HG03108 (cell line): ENCODE measurements around the gene ST7.
"Not testable (repeated sequence)": the region's sequence is repeated elsewhere in the genome, so short reads cannot be mapped to it uniquely, and the experiment has no call there.

Source experiments
- ATAC-seq: cut with Tn5 transposase; IDR thresholded peaks from one replicate; pipeline ENCODE4 v1.9.1; 2021; ENCODE audit warnings: moderate library complexity; ENCODE audit not compliant: unreplicated experiment

The ST7 gene

DNA sequence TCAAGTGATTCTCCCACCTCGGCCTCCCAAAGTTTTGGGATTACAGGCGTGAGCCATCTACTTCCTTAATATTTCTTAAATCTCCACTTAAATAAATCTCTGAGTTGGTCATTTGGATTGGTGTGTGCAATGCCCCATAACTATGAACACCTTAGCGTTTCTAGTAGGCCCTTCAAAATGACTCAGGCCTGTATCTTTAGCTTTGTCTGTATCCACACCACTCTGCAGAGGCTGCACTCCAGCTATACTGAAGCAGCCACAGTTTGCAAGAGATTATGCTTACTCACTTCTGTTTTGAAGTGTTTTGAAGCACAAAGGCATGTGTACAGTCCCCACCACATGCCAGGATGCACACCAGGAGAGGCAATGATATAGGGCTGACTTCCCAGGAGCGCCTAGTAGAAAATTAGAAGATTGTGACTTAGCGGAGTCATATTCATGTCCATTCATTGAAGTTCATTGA is 2.4 kb upstream of the ST7 start:
- no peak for ATAC-seq

DNA sequence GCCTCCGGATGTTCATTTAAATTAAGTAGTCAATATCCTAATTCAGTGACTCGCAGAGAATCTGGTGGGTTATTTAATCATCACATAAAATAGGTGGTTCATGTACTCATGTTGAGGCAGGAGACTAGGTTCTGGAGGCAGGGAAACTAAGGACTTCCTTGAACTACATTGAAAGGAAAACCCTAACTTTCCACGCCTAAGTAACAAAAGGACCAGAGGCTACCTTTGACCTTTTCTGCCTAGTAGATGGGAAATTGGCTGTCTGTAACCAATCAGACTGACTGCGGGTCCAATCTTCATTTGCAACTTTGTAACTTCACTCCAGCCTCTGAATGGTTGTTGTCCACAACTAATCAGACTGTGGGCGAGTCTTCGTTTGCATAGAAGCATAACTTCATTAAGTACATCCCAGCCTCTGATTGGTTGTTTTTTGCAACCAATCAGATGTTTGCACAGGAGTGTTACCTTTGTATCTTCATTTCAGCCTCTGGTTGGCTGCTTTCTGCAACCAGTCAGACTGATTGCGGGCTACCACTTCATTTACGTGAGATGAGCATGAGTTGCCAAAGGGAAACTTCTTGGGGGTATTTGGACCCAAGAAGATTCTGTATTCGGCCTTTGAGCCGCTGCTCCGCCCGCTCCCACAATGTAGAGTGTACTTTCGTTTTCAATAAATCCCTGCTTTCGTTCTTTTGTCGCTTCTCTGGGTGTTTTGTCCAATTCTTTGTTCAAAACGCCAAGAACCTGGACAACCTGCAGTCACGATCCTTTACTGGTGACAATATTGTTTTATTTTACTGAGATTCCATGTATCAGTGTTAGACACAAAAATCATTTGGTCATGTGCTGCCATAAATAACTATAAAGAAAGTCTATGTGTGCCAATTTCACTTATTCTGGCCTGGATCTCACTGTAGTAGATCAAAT is 1.7 kb upstream of the ST7 start:
- no peak for ATAC-seq

DNA sequence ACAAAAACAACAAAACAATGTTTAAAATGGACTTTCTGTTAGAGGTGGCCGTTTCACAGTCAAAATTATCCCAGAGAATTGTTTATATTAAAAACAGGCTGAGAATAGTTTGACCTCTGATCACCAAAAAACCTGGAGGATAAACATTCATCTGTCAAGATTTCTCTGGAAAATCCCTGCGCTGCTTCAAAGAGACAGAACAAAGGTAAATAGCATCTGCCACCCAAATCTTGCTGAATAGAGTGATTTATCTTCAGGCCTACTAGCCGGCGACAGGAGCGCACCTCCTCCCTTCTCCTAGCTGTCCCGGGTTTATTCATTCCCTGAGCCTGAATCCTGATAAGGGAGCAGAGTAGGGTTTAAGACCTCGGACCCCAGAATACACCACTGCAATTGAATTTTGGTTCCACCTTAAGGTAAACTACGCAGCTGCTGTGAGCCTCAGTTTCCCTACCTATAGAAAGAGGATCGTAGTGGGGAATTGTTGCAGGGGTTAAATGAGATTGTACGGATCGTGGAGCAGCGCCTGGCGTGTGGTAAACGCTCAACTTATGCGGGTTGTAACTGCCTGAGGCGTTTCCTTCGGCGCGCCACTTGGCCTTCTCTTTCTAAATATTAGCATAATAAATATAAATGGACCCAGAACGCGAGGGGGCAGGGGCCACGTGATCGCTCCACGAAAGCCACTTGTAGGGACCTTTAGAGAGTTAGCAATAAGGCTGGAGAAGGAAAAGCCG is 498 bp upstream of the ST7 start:
- ATAC-seq: no peak

DNA sequence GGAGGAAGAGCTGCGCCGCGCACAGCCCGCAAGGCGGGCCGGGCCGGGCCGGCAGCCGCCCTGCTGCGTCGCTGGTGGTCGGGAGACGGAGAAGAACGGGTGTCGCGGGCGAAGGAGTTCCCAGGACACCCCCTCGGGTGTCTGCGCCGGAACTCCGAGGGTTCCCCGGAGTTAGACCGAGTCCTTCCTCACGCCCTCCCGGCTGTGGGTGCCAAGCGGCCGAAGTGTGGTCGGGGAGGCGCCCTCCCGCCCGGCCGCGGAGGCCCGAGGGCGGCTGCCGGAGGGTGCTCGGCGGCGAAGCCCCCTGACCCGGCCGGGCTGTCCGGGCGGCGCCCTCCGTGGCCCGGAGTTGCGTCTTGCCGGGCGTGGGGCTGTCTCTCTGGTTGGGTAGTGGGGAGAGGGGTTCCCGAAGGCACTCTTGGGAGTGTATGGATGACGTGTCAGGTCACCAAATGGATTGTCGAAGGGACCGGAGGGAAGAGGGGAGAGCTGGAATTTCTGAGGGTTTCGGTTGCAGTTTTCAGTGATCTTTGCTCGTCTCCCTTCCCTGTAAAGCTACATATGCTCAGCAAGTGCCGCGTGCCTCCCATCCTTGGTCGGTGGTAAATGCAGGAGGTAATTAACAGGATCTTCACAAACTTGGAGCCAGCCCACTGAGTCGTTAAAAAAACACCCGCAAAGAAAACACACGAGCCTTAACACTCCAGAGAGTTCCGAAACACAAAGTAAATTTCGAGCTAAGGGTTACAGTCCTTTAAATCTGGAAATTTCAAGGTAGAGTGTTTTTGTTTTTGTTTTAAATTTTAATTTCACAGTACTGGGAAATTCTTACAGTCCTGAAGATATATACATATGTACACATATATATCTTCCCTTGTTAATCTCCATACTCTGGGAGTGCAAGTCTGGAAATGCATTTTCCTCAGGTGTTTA is 871 bp downstream of the ST7 start:
- ATAC-seq: peak; percentile 8

DNA sequence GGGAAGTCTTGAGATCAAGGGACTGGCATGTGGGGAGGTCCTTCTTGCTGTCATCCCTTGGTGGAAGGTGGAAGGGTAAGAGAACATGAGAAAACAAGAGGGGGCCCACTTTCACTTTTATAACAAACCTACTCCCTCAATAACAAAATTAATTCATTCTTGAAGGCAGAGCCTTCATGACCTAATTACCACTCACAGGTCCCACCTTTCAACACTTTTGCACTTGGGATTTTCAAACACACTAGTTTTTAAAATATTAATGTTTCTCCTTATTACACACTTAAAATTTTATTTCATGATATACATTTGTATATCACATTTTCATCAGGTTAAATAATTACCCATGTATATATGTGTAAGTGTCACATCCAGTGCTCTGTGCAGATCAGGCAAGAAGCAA is 2.0 kb downstream of the ST7 start:
- no peak for ATAC-seq

DNA sequence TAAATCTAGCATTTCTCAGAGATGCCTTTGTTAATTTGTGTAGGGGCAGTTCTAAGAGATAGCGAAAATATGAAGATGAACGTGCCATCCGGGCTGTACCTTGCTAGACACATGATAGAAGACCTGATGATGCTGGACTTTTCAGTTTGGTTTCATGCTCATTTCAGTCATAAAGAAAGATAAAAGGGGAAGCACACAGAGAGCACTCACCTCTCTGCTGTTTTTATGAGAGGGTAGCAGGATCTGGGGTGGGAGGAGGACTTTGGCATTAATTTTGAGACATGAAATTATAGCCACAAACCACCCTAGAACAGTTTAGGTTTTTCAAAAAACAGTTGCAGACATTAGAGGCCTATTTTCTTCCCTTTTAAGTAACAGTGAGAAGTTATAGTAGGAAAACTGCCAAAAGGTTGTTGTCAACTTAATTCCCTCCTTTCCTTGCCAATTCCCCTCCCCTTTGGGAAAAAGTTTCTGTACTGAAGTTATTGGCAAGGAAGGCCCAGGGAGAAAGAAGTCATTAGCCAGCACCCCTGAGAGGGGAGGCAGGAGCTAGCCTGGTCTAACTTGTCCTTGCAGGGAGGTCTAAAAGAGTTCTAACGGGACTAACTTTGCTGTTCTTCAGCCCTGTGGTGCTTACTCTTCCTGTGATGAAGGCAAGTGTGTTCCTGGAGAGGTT is 2.6 kb downstream of the ST7 start:
- ATAC-seq: peak; percentile 73

DNA sequence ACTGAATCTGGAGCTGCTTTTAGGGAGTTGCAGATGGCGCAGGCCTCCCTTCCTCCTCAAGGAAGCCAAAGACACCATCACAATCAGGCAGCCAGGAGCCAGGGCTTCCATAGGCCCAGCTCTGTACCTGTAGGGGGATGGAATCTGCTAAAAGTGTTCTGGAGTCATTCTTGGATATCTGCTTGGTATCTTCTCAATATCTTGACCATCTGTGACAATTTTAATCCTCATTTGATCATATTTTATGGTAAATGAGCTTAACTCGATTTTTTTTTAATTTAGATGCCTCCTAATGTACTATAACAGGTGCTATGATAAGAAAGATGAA is 3.1 kb downstream of the ST7 start:
- no peak for ATAC-seq

DNA sequence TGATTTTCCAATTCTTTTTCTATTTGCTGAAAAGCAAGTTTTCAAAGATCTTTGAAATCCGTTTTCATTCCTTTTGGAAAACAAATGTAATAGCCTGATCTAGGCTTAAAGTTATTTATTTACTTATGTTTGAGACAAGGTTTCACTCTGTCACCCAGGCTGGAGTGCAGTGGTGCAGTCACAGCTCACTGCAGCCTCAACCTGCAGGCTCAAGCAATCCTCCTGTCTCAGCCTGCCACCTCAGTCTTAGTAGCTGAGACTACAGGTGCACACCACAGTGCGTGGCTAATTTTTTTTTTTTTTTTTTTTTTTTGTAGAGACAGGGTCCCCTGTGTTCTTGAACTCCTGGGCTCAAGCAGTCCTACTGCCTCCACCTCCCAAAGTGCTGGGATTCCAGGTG is 4.6 kb downstream of the ST7 start:
- ATAC-seq: peak; percentile 39

DNA sequence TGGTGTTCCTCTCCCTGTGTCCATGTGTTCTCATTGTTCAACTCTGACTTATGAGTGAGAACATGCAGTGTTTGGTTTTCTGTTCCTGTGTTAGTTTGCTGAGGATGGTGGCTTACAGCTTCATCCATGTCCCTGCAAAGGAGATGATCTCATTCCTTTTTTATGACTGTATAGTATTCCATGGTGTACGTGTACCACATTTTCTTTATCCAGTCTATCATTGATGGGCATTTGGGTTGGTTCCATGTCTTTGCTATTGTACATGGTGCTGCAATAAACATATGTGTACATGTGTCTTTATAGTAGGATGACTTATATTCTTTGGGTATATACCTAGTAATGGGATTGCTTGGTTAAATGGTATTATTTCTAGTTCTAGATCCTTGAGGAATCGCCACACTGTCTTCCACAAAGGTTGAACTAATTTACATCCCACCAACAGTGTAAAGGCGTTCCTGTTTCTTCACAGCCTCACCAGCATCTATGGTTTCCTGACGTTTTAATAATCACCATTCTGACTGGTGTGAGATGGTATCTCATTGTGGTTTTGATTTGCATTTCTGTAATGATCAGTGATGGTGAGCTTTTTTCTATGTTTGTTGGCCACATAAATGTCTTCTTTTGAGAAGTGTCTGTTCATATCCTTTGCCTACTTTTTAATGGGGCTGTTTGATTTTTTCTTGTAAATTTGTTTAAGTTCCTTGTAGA is 8.8 kb downstream of the ST7 start:
- not testable (repeated sequence) for ATAC-seq

DNA sequence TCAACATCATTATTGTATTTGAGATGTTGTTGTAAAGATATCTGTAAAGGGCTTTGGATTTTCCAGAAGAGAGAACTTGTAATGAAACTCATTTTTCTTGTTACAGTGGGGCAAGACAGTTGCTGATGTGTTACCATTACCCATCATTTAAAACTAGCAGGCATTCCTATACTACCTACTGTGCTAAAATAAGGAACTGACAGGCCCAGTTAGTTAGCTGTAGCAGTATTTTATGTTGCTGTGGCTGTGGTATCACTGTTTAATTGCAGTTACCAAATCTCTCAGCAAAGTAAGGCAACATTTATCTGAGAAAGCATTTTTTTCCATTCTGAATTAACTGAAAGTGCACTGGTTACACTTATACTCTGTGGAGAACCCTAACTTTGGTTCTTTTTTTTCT is 9.9 kb downstream of the ST7 start:
- no peak for ATAC-seq

DNA sequence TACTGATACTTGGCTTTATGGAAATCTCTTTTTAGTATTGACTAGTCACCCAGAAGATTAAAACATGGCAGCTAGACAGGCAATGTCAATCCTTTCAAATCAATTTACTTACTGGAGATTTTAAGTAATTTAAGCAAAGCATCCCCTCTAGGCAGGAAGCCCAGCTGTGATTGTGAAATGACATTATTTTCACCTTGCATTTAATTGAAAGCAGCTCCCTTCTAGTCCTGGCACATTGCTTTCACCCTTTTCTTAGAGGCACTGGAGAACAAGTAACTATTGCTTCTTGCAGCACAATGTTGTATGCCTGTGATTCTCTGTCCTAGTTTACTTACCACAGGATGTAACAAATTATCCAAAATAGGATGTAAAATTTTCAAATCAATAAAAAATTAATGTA is 13.3 kb downstream of the ST7 start:
- no peak for ATAC-seq

DNA sequence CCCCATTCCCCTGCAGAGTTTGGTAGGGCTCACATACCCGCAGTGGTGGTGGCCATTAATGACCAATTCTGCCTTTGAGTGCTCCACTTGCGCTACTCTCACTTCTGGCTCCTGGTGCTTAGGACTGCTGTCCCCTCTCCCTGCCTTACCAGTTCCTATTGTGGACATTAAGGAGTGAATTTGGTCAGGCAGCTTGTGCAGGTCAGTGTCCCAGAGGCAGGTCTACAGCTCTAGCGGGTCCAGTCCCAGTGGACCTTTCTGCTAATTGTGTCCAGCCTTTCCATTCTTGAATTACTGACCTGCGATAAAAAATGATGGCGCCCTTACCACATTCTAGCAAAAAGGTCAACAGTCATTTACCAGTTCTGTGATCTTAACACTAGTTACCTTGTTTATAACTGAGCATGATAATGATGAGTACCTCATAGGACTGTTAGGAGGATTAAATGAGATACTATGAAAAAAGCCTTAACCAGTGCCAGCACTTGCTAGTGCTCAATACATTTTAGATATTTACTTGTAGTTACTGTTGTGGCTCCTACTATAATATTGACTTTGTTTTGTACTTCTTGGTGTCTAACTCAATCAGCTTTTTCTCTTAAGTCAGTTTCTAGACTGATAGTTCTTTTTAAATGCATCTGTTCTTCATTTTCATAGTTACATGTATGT is 14.1 kb downstream of the ST7 start:
- ATAC-seq: no peak

DNA sequence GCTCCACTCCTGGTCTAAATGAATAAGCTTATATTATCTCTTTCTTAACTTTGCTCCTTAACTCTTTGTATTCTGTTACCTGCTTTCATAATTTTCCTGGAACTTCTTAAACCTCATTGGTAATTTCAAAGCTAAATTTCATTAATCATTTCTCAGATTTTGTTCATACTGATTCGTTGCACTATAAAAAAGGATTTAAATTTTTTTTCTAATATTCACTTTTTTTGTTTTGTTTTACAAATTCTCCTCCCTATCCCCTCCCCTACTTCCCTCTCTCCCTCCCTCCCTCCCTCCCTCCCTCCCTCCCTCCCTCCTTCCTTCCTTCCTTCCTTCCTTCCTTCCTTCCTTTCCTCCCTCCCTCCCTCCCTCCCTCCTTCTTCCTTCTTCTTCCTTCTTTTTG is 14.7 kb downstream of the ST7 start:
- no peak for ATAC-seq

DNA sequence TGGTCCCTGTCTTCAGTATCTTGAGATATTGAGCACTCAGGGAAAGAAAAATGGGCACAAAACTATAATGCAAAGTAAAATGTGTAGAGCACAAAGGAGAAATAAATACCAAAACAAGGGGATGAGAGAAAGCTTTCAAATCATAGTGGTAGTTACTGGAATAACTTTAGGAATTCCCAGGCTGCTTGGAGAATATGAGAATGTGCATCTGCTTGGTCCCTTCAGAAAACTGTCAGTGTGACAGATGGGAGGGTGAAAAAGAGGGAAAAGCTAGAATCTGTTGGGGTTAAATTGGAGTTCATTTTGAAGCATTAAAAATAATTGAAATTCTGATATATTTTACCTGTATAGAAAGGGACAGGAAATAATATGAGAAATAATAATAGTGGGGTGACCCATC is 15.3 kb downstream of the ST7 start:
- ATAC-seq: no peak

DNA sequence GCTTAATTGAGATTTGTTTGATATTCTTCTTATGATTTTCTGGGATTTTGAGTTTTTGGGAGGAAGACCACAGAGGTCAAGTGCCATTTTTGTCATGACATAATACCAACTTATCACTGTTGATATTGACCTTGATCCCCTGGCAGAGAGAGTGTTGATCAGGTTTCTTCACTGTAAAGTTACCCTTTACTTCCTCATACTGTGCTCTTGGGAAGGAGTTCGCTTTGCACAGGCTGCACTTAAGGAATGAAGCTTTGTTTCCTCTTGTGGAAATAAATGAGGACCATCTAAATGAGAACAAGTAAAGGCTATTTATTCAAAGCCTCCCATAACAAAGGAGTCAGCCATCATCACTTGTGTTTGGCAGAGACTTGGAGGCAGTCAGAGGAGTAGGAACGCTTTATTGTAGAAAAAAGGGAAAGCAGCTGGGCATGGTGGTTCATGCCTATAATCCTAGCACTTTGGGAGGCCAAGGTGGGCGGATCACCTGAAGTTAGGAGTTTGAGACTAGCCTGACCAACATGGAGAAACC is 16.1 kb downstream of the ST7 start:
- no peak for ATAC-seq

DNA sequence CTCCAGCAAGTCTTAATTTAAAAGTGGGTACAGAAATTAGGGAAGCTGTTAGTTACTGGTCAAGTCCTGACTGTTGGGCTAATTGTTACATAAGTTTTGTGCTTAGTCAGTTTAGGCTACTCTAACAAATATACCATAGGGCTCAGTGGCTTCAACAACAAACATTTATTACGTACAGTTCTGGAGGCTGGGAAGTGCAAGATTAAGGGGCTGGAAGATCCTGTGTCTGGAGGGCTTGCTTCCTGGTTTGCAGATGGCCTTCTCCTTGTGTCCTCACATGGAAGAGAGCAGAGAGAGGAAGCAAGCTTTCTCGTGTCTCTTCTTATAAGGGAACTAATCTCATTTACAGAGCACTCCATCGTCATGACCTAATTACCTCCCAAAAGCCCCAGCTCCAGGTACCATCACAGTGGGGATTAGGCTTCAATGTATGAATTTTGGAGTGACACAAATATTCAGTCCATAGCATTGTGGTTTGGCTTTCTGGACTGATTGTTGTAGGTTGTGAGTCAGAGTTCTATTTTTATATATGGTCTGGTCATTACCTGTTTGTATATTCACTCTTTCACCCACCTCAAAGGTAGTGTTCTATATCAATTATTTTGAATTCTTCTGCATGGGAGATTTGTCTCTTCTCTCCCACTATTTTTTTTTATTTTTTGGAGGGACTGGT is 17.1 kb downstream of the ST7 start:
- peak; percentile 65 for ATAC-seq

DNA sequence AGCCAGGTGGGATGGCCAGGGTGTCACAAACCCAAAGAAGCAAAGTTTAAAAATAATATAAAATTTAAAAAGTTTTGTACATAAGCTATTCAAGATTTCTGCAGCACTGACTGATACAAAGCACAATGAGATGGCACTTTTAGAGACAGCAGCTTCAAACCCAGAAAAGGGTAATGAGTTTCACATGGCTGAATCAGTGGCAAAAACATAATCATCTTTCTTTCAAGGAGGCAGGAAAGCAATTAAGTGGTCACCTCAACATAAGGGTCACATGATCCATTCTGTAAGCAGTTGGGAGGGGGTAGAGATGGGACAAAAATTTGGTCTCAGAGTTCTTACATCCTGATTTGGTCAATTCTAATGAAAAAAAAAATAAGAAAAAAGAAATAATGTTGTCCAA is 17.9 kb downstream of the ST7 start:
- ATAC-seq: not testable (repeated sequence)

DNA sequence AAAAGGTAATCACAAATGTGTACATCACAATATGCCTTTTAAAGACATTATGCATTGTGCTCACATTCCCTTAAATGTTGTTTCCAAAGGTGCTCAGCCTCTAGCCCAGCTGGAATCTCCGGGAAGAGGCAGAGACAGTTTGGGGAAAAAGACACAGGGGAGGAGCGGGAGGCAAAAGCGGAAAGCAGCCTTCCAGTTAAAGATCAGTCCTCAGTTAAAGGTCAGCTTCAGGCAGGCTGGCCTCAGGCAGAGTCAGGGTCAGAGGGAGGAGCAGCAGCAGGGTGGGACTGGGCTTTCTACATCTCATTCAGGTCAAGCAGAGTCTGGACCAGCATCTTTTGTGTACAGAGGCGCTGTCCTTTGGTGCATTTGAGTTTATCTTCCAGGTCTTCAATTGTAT is 18.6 kb downstream of the ST7 start:
- no peak for ATAC-seq

DNA sequence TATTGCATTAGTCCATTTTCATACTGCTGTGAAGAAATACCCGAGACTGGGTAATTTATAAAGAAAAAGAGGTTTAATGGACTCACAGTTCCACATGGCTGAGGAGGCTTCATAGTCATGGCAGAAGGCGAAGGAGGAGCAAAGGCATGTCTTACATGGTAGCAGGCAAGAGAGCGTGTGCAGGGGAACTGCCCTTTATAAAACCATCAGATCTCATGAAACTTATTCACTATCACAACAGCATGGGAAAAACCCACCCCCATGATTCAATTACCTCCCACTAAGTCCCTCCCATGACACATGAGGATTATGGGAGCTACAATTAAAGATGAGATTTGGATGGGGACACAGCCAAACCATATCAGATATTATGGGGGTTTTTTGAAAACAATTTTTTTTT is 21.7 kb downstream of the ST7 start:
- ATAC-seq: not testable (repeated sequence)
